Adrenal gland (tissue), 12 donors: Measurements from ENCODE around the gene RAD21L1. TPM values are rescaled to one million over a fixed set of nuclear protein-coding genes. Genes with fewer than 3 reads are reported as not detected.
A peak's percentile ranks its signal among the peaks of the same experiment; 100 is the strongest.

ENCODE experiments used
- DNase-seq, 7 donors: peaks; one replicate each; pipeline ENCODE4 v3.0.0-alpha.2; 2019 to 2020
- H3K27ac ChIP-seq, 5 donors: fragments of 200-600 bp; sonication (generic) in 4 of 5; 1 replicate in 3 of 5; 2 replicates in 2 of 5; pipeline versions ENCODE4 v1.5.1 to v1.8.0; 2016 to 2020; ENCODE audit warnings: mild to moderate bottlenecking in 1 of 5
- H3K27me3 ChIP-seq: fragments of 200-600 bp; 2 replicates; pipeline ENCODE4 v1.8.0; 2021
- H3K36me3 ChIP-seq, 2 donors: fragments of 200-600 bp; replicated peaks in 1 of 2; 1 replicate in 1 of 2; 2 replicates in 1 of 2; pipeline versions ENCODE4 v1.5.1 to v1.8.0; 2018 to 2022
- H3K4me1 ChIP-seq, 2 donors: fragments of 200-600 bp; replicated peaks in 1 of 2; 1 replicate in 1 of 2; 2 replicates in 1 of 2; pipeline versions ENCODE4 v1.5.1 to v1.8.0; 2018 to 2021
- H3K4me3 ChIP-seq, 4 donors: fragments of 200-600 bp; sonication (generic) in 3 of 4; one replicate each; pipeline ENCODE4 v1.5.1; 2016 to 2018
- H3K9me3 ChIP-seq, 3 donors: fragments of 200-600 bp; sonication (generic) in 1 of 3; replicated peaks in 1 of 3; 1 replicate in 2 of 3; 2 replicates in 1 of 3; pipeline versions ENCODE4 v1.5.1 to v1.8.0; 2016 to 2021
- CTCF ChIP-seq, 6 experiments: fragments of 450-650 bp in 4 of 6; fragments of 200-600 bp in 2 of 6; sonication (generic) in 1 of 6; IDR thresholded peaks; 1 replicate in 5 of 6; 2 replicates in 1 of 6; pipeline versions ENCODE4 v1.5.1 to v1.8.0; 2016 to 2021; ENCODE audit warnings: antibody characterized with exemption in 6 of 6, mild to moderate bottlenecking in 2 of 6, moderate library complexity in 1 of 6
- POLR2A ChIP-seq, 2 donors: fragments of 450-650 bp; IDR thresholded peaks; one replicate each; pipeline ENCODE4 v1.6.1; 2017; ENCODE audit warnings: antibody characterized with exemption in 2 of 2, mild to moderate bottlenecking in 2 of 2, moderate library complexity in 1 of 2
- WGBS, 4 donors: extraction: QIAGEN DNeasy Blood & Tissue Kit in 2 of 4; methylation state at CpG; one replicate each; pipeline versions ENCODE4 v1.1.5 to v1.1.7; 2013 to 2017; 5-methylcytosine and 5-hydroxymethylcytosine counted together
- intact Hi-C, 2 donors: fragments of 100-400 bp; cut with DNase I; formaldehyde crosslinking; loops; one replicate each; pipeline versions ENCODE4 v1.14.1 to v1.15.0; 2022 to 2023
- polyA plus RNA-seq, 3 donors: library from polyadenylated mRNA; stranded (reverse); fragments of 200-250 nt in 2 of 3; fragments of 350-450 nt in 1 of 3; fragmentation: Illumina TruSeq in 1 of 3; extraction: RNeasy Lipid Tissue Mini Kit (QIAGEN cat#74804) in 1 of 3; gene quantifications; one replicate each; pipeline ENCODE4 v1.2.3, GENCODE V29; 2013 to 2014
- total RNA-seq, 9 donors: library from RNA; depleted of rRNA in 4 of 9; stranded (reverse); fragments of >200 nt in 4 of 9; fragments of 120-200 nt in 1 of 9; fragmentation: NEBNext Ultra II Directional in 1 of 9; extraction: Animal tissue kit (Norgen Biotek cat#: 25700) in 1 of 9; gene quantifications; one replicate each; pipeline versions ENCODE4 v1.1.0 to v1.2.4, GENCODE V29; 2013 to 2023
- donor health status: healthy with polysubstance abuse.
- donor health status: Bipolar disorder and iron deficiency.
- donor health status: DM: yes; HTN: yes; CAD: no.
- donor health status: DM: no; HTN: no; CAD: no.
- donor health status: DM: no; HTN: no; CAD: no.
- donor health status: DM: yes; HTN: yes; CAD: no.

RAD21L1 gene
- total and polyA plus RNA-seq, 12 donors = 0.06 to 0.07 TPM; not detected in 10

DNA sequence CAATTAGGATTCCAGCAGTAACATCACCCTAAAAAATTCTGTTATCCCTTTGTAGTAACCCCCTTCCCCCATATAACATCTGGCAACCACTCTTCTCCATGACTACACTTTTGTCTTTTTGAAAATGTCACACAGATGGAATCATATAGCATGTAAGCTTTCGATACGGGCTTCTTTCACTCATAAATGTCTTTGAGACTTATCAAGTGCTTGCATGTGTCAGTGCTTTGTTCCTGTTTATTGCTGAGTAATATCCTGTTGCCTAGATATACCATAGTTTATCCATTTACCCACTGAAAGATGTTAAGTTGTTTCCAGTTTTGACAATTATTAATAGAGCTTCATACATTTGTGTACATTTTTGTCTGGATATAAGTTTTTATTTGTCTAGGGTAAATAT is 29.8 kb downstream of the RAD21L1 start:
- H3K27ac ChIP-seq = no peak overlapping the region
- intact Hi-C loops = no loop called here

DNA sequence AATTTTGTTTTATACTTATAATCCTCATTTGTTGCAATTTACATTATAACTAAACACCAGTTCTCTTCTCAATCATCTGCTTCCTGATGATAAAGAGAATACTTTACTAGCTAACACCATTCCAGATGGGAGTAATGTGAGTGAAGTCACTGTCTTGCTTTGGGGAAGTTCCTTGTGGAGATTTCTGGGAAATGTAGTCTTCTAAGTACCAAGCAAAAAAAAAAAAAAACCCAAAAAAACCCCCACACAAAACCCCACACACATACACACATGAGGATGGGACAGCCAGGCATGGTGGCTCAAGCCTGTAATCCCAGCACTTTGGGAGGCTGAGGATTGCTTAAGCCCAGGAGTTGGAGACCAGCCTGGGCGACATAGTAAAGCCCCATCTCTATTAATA is 38.0 kb downstream of the RAD21L1 start:
- no peak for TF ChIP-seq POLR2A (IDR thresholded peaks at IDR 0.05)
- TF ChIP-seq CTCF (IDR thresholded peaks at IDR 0.05) = no peak
- intact Hi-C loops = no loop called here
- peaks cover 4% of the 10 kb centered on the region for H3K27me3 ChIP-seq

More for the DNA sequence above, 29.8 kb downstream of the RAD21L1 start:
- Histone ChIP-seq H3K4me1 (no peaks in the 10 kb centered on the region), H3K9me3 (no peaks in the 10 kb centered on the region), H3K4me3 (no peak overlapping the region), H3K27me3 (peaks cover 12% of the 10 kb centered on the region), H3K36me3 (no peaks in the 10 kb centered on the region)
- no peak for TF ChIP-seq CTCF (IDR thresholded peaks at IDR 0.05)
- no peak for TF ChIP-seq POLR2A (IDR thresholded peaks at IDR 0.05)
- no peak for DNase-seq
- 73 to 89% (median 84%) methylated on average over 2 of the region's 2 CpGs for WGBS, 4 donors

GRCh38 chr20:1264727-1265126 is 38.9 kb downstream of the RAD21L1 start:
- intact Hi-C loops = no loop called here

More for the DNA sequence above, 38.0 kb downstream of the RAD21L1 start:
- 77 to 90% (median 85%) methylated on average over 1 of the region's 1 CpG for WGBS, 4 donors
- H3K36me3 ChIP-seq = no peaks in the 10 kb centered on the region
- H3K9me3 ChIP-seq = no peaks in the 10 kb centered on the region
- no peak for DNase-seq
- H3K4me3 ChIP-seq = no peak overlapping the region
- H3K27ac ChIP-seq = no peak overlapping the region
- peaks cover 5 to 6% of the 10 kb centered on the region in 2 donors for H3K4me1 ChIP-seq

DNA sequence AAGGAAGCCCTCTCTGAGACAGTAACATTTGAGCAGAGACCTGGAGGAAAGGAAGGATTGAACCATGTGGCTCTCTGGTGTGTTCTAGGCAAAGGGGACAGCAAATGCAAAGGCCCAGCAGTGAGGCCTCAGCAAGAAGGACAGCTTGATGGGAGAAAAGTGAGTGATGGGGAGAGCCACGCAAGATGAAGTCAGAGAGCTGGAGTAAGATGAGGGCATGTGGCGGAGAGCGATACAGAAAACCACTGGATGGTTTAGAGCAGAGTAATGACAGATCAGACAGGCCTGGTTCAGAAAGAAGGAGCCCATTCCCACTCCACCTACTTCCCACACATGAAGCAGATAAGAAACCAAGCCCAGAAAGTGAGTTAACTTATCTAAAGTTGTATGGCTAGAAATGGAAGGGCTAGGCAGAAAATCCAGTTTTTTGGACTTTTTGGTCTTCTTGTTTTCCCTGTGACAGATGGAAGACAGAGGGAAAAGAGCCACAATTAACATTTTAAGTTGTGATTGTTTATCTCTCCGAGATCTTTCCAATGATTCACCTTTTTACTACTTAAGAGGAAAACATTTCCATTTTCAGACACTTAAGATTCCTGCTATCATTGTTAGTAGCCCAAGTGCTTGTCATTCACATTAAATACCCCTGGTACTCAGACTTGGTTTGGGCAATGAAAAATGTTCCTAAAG is 39.5 kb downstream of the RAD21L1 start:
- peak overlapping the region in 2 of 5 donors; percentile 70 to 77 for H3K27ac ChIP-seq
- intact Hi-C loops = no loop called here
- H3K27me3 ChIP-seq = peaks cover 4% of the 10 kb centered on the region
- no peaks in the 10 kb centered on the region for H3K9me3 ChIP-seq
- no peaks in the 10 kb centered on the region for H3K36me3 ChIP-seq
- TF ChIP-seq CTCF (IDR thresholded peaks at IDR 0.05) (no peak), POLR2A (IDR thresholded peaks at IDR 0.05) (no peak)
- peaks cover 5 to 6% of the 10 kb centered on the region in 2 donors for H3K4me1 ChIP-seq
- 82 to 89% (median 83%) methylated on average over 4 of the region's 4 CpGs for WGBS, 4 donors
- no peak for DNase-seq
- peak overlapping the region in 1 of 4 donors; percentile 75 for H3K4me3 ChIP-seq

More at GRCh38 chr20:1264727-1265126, 38.9 kb downstream of the RAD21L1 start:
- Histone ChIP-seq H3K36me3 (no peaks in the 10 kb centered on the region), H3K9me3 (no peaks in the 10 kb centered on the region), H3K4me3 (no peak overlapping the region), H3K27me3 (peaks cover 4% of the 10 kb centered on the region), H3K27ac (no peak overlapping the region), H3K4me1 (peaks cover 5 to 6% of the 10 kb centered on the region in 2 donors)
- no peak for DNase-seq
- 58 to 93% (median 79%) methylated on average over 2 of the region's 2 CpGs for WGBS, 4 donors
- TF ChIP-seq POLR2A (IDR thresholded peaks at IDR 0.05) (no peak), CTCF (IDR thresholded peaks at IDR 0.05) (no peak)
